GM12872 (cell line): ENCODE measurements around the gene ZNF48.

Experiments
- CTCF ChIP-seq: IDR thresholded peaks from 3 replicates; pipeline ENCODE4 v1.5.1; 2011; ENCODE audit warnings: low read depth, mild to moderate bottlenecking, low read length, moderate library complexity; ENCODE audit not compliant: insufficient read depth

The ZNF48 gene

GRCh38 chr16:30417529-30418349, 22.5 kb downstream of the ZNF48 start:
- TF ChIP-seq CTCF = peak; percentile 35; the same call in 2 of the 3 replicates

GRCh38 chr16:30418350-30419181, 23.3 kb downstream of the ZNF48 start:
- no peak for TF ChIP-seq CTCF

- no peak for TF ChIP-seq CTCF
Observed at GRCh38 chr16:30421010-30421409, 25.8 kb downstream of the ZNF48 start.

- no peak for TF ChIP-seq CTCF
Observed at GRCh38 chr16:30428055-30428454, 32.8 kb downstream of the ZNF48 start.

GRCh38 chr16:30429418-30429677, 34.1 kb downstream of the ZNF48 start:
- no peak for TF ChIP-seq CTCF

- peak; percentile 84 for TF ChIP-seq CTCF
Observed at GRCh38 chr16:30429678-30430427, 34.6 kb downstream of the ZNF48 start, which contains the start of gene DCTPP1. DCTPP1 (minus strand) TSS chr16:30430030; CDS start chr16:30429980, 50 bp downstream.

- TF ChIP-seq CTCF = no peak; the same call in 2 of the 3 replicates
Observed at GRCh38 chr16:30430428-30430970, 35.3 kb downstream of the ZNF48 start.
